ENCODE results near the gene ATP6V1D.
"Not testable (repeated sequence)": the region's sequence is repeated elsewhere in the genome, so short reads cannot be mapped to it uniquely, and the experiment has no call there.

GRCh38 chr14:67408122-67408801 lies 48.7 kb upstream of the ATP6V1D start:
- not testable (repeated sequence) for TF ChIP-seq CTCF, MAX (IDR thresholded peaks at IDR 0.05; ENCODE audit: low read depth, low read length)
